Embryonic facial prominence (tissue), 1 donor: ENCODE results near the gene CLEC18C.
"Not testable (repeated sequence)": the region's sequence is repeated elsewhere in the genome, so short reads cannot be mapped to it uniquely, and the experiment has no call there.

Experiments
- DNase-seq: peaks from one replicate; pipeline ENCODE4 v3.0.0-alpha.2; 2016; ENCODE audit errors: extremely low spot score

The CLEC18C gene

GRCh38 chr16:70159355-70160348, 13.9 kb upstream of the CLEC18C start:
- DNase-seq = no peak

GRCh38 chr16:70160388-70160787, 13.2 kb upstream of the CLEC18C start:
- DNase-seq = no peak

GRCh38 chr16:70160821-70161220, 12.8 kb upstream of the CLEC18C start:
- no peak for DNase-seq

GRCh38 chr16:70161350-70161749, 12.2 kb upstream of the CLEC18C start:
- DNase-seq = no peak

- no peak for DNase-seq
Measured at GRCh38 chr16:70162041-70162451, 11.5 kb upstream of the CLEC18C start.

- DNase-seq = no peak
Measured at GRCh38 chr16:70163596-70163995, 10.0 kb upstream of the CLEC18C start.

GRCh38 chr16:70166688-70167087, 6.9 kb upstream of the CLEC18C start:
- DNase-seq = not testable (repeated sequence)

GRCh38 chr16:70173916-70174315, 329 bp downstream of the CLEC18C start:
- DNase-seq = not testable (repeated sequence)

- not testable (repeated sequence) for DNase-seq
Measured at GRCh38 chr16:70174387-70174932, 873 bp downstream of the CLEC18C start.

GRCh38 chr16:70187858-70188607, 14.4 kb downstream of the CLEC18C start:
- DNase-seq = not testable (repeated sequence)

- not testable (repeated sequence) for DNase-seq
Measured at GRCh38 chr16:70188608-70188915, 15.0 kb downstream of the CLEC18C start.

GRCh38 chr16:70190574-70190973, 17.0 kb downstream of the CLEC18C start:
- DNase-seq = not testable (repeated sequence)

GRCh38 chr16:70196683-70197300, 23.2 kb downstream of the CLEC18C start:
- not testable (repeated sequence) for DNase-seq

- DNase-seq = not testable (repeated sequence)
Measured at GRCh38 chr16:70197611-70198010, 24.0 kb downstream of the CLEC18C start.

GRCh38 chr16:70198230-70198629, 24.6 kb downstream of the CLEC18C start:
- DNase-seq = not testable (repeated sequence)

- not testable (repeated sequence) for DNase-seq
Measured at GRCh38 chr16:70198666-70199065, 25.1 kb downstream of the CLEC18C start.

GRCh38 chr16:70199170-70199569, 25.6 kb downstream of the CLEC18C start:
- not testable (repeated sequence) for DNase-seq

- DNase-seq = not testable (repeated sequence)
Measured at GRCh38 chr16:70200063-70200462, 26.5 kb downstream of the CLEC18C start.

- not testable (repeated sequence) for DNase-seq
Measured at GRCh38 chr16:70203508-70203907, 29.9 kb downstream of the CLEC18C start.

- not testable (repeated sequence) for DNase-seq
Measured at GRCh38 chr16:70204010-70204409, 30.4 kb downstream of the CLEC18C start.

- not testable (repeated sequence) for DNase-seq
Measured at GRCh38 chr16:70204668-70205405, 31.2 kb downstream of the CLEC18C start.
